ENCODE results near the gene KCNAB1. TPM values are rescaled to one million over a fixed set of nuclear protein-coding genes. Genes with fewer than 3 reads are reported as not detected.

Gene KCNAB1
- total and polyA plus RNA-seq, 2 experiments from 2014 or later: 0.80 to 1.4 TPM

DNA sequence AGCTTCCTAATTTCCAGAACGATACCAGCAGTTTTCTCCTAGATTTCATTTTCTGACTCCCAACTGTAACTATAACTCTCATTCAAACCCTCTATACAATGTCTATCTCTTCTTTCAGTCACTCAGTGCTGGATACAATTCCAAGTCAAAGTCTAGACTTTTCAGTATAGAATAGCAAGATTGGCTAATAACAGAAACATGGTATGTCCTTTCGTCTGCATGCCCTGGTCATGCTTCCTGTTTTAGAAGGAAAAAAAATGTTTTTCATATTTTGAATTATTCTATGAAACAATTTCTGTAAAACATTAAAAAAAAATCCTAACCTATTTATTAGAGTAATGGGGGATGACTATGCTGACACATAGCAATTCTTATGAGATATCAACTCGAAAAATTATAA is 180.0 kb downstream of the KCNAB1 start:
- WGBS (ENCODE audit: low lambda C conversion rate, missing lambda C conversion rate): 94% methylated on average over 3 of the region's 3 CpGs
- no peak overlapping the region for H3K27ac ChIP-seq
- TF ChIP-seq EZH2phosphoT487 (IDR thresholded peaks at IDR 0.05; ENCODE audit: low read depth, severe bottlenecking, unreplicated experiment) (no peak), EZH2 (IDR thresholded peaks at IDR 0.05; ENCODE audit: borderline replicate concordance) (no peak)
- H3K9me2 ChIP-seq (replicated peaks; ENCODE audit: insufficient read depth): no peaks in the 10 kb centered on the region
- no peaks in the 10 kb centered on the region for H3K36me3 ChIP-seq (replicated peaks; ENCODE audit: insufficient read depth, low read depth)
- no peaks in the 10 kb centered on the region for H3K4me1 ChIP-seq (ENCODE audit: insufficient read depth)
- no peak overlapping the region for H3K4me3 ChIP-seq
- no peak overlapping the region for H2AFZ ChIP-seq
- DNase-seq (ENCODE audit: low spot score): no peak
- H3K9me3 ChIP-seq (ENCODE audit: low read depth): no peaks in the 10 kb centered on the region
- H4K20me1 ChIP-seq (ENCODE audit: insufficient read depth, poor library complexity, severe bottlenecking): no peaks in the 10 kb centered on the region
- H3K27me3 ChIP-seq: no peaks in the 10 kb centered on the region
- H3K79me2 ChIP-seq: no peaks in the 10 kb centered on the region
- no peak overlapping the region for H3K4me2 ChIP-seq

DNA sequence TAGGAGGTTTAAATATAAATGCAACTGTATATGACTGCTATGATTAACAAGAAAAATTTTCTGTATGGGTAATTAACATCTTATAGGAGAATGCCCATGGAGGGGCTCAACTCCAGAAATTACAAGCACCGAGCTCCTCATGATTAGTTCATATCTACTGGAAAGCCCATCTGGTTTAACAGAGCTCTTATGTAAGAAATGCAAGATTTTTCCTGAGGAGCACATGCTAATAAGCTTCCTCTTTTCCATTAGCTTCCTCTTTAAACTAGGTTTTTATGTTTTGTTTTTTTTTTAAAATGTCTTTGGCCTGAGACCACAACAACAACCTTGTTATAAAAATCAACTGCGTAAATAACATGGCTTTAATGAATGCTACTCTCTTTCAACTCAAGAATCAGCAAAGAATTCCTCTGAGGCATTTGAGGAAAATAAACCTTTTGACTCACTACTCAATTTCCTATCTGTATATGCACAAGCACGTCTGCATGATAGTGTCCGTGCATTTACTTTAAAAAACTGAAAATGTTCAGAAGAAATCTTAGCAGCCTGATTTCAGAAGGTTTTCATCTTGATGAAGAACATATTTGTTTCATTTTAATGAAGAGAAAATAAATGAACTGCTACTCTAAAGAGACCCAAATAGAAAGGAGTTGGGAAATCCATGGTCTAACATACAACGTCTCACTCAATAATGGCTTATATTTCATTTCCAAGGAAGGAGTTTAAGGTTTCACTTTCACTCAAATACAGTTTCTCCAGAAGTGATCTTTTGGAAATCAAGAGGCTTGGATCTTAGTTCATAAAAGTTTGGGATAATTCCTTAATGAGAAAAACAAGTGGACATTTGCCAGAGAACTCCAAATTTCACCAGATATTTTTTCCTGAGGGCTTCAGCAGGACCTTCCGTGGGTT is 180.8 kb downstream of the KCNAB1 start:
- Histone ChIP-seq H3K4me2 (no peak overlapping the region), H3K79me2 (no peaks in the 10 kb centered on the region), H3K4me3 (no peak overlapping the region), H3K4me1 (ENCODE audit: insufficient read depth) (no peaks in the 10 kb centered on the region), H3K9me2 (replicated peaks; ENCODE audit: insufficient read depth) (no peaks in the 10 kb centered on the region), H3K27ac (no peak overlapping the region), H3K36me3 (replicated peaks; ENCODE audit: insufficient read depth, low read depth) (no peaks in the 10 kb centered on the region), H3K27me3 (no peaks in the 10 kb centered on the region), H3K9me3 (ENCODE audit: low read depth) (no peaks in the 10 kb centered on the region), H2AFZ (no peak overlapping the region), H4K20me1 (ENCODE audit: insufficient read depth, poor library complexity, severe bottlenecking) (no peaks in the 10 kb centered on the region)
- no peak for TF ChIP-seq EZH2 (IDR thresholded peaks at IDR 0.05; ENCODE audit: borderline replicate concordance)
- TF ChIP-seq, protein P1, sequence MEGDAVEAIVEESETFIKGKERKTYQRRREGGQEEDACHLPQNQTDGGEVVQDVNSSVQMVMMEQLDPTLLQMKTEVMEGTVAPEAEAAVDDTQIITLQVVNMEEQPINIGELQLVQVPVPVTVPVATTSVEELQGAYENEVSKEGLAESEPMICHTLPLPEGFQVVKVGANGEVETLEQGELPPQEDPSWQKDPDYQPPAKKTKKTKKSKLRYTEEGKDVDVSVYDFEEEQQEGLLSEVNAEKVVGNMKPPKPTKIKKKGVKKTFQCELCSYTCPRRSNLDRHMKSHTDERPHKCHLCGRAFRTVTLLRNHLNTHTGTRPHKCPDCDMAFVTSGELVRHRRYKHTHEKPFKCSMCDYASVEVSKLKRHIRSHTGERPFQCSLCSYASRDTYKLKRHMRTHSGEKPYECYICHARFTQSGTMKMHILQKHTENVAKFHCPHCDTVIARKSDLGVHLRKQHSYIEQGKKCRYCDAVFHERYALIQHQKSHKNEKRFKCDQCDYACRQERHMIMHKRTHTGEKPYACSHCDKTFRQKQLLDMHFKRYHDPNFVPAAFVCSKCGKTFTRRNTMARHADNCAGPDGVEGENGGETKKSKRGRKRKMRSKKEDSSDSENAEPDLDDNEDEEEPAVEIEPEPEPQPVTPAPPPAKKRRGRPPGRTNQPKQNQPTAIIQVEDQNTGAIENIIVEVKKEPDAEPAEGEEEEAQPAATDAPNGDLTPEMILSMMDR (IDR thresholded peaks at IDR 0.05; ENCODE audit: poor library complexity): no peak
- no peak for TF ChIP-seq EZH2phosphoT487 (IDR thresholded peaks at IDR 0.05; ENCODE audit: low read depth, severe bottlenecking, unreplicated experiment)
- 70% methylated on average over 6 of the region's 6 CpGs for WGBS (ENCODE audit: low lambda C conversion rate, missing lambda C conversion rate)
- DNase-seq (ENCODE audit: low spot score): no peak

DNA sequence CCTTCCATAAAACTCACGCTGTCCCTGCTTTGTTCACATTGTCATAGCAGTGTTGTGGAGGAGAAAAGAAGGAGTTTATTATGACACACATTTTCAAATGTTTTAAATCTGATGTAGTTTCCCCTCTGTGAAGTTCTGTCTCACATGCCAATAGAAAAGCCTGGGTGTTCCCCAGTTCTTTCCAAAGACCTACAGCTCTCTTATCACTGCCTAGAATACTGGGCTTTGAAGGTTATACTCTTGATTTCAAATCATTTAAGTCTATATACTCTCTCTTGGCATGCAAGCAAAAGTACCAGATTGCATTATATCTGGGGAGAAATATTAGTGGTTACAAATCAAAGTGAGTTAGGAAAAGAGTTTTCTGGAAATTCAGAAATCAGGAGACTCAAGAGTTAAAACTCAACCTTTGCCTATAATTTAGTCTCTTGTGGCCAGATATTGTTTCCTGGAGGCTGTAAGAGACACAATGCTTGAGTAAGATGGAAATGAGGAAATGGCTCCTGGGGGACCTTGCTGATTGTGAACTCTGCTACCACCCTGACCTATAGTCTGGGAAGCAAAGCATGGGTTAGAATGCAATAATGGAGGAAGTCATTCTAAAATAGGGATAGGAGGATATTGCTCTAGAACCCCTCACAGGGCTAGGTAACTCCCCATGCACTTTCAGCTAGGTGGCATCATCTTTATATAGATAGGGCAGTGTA is 182.8 kb downstream of the KCNAB1 start:
- no peak for DNase-seq (ENCODE audit: low spot score)
- Histone ChIP-seq H2AFZ (no peak overlapping the region), H3K27ac (no peak overlapping the region), H3K79me2 (no peaks in the 10 kb centered on the region), H3K4me3 (no peak overlapping the region), H3K4me2 (no peak overlapping the region), H3K36me3 (replicated peaks; ENCODE audit: insufficient read depth, low read depth) (no peaks in the 10 kb centered on the region), H3K9me3 (ENCODE audit: low read depth) (no peaks in the 10 kb centered on the region), H3K27me3 (no peaks in the 10 kb centered on the region), H3K4me1 (ENCODE audit: insufficient read depth) (no peaks in the 10 kb centered on the region), H4K20me1 (ENCODE audit: insufficient read depth, poor library complexity, severe bottlenecking) (no peaks in the 10 kb centered on the region), H3K9me2 (replicated peaks; ENCODE audit: insufficient read depth) (no peaks in the 10 kb centered on the region)
- TF ChIP-seq EZH2 (IDR thresholded peaks at IDR 0.05; ENCODE audit: borderline replicate concordance): no peak
- TF ChIP-seq, protein P1 (IDR thresholded peaks at IDR 0.05; ENCODE audit: poor library complexity): no peak
- TF ChIP-seq EZH2phosphoT487 (IDR thresholded peaks at IDR 0.05; ENCODE audit: low read depth, severe bottlenecking, unreplicated experiment): no peak
- 88% methylated on average over 1 of the region's 1 CpG for WGBS (ENCODE audit: low lambda C conversion rate, missing lambda C conversion rate)

DNA sequence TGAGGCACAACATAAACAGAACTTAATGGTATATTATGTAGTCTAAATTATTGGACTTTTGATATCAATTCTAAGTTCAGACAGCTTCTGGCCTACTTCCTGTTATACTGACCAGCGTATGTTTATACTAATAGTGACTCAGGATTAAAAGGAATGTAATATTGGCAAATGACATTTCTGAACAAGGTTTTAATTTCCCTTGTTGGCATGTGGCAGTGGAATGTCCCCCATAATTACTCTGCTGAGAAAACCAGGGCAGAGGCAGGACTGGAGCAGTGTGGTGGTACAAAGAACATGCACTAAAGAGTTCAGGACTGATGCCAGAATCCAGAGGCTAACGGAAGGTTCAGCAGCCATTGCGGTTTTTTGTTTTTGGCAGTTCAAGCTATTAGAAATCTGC is 184.0 kb downstream of the KCNAB1 start:
- H3K4me1 ChIP-seq (ENCODE audit: insufficient read depth): no peaks in the 10 kb centered on the region
- no peak for DNase-seq (ENCODE audit: low spot score)
- no peaks in the 10 kb centered on the region for H3K9me3 ChIP-seq (ENCODE audit: low read depth)
- H3K9me2 ChIP-seq (replicated peaks; ENCODE audit: insufficient read depth): no peaks in the 10 kb centered on the region
- no peaks in the 10 kb centered on the region for H3K36me3 ChIP-seq (replicated peaks; ENCODE audit: insufficient read depth, low read depth)
- H2AFZ ChIP-seq: no peak overlapping the region
- WGBS (ENCODE audit: low lambda C conversion rate, missing lambda C conversion rate): 91% methylated on average over 3 of the region's 3 CpGs
- no peak overlapping the region for H3K27ac ChIP-seq
- H3K4me2 ChIP-seq: no peak overlapping the region
- H4K20me1 ChIP-seq (ENCODE audit: insufficient read depth, poor library complexity, severe bottlenecking): no peaks in the 10 kb centered on the region
- no peaks in the 10 kb centered on the region for H3K79me2 ChIP-seq
- H3K4me3 ChIP-seq: no peak overlapping the region
- no peak for TF ChIP-seq EZH2 (IDR thresholded peaks at IDR 0.05; ENCODE audit: borderline replicate concordance)
- H3K27me3 ChIP-seq: no peaks in the 10 kb centered on the region

Measured in hepatocyte (in vitro differentiated cells).